IMR-90 (cell line): Measurements from ENCODE around the gene CLTCL1. TPM values are rescaled to one million over a fixed set of nuclear protein-coding genes. Genes with fewer than 3 reads are reported as not detected.
A peak's percentile ranks its signal among the peaks of the same experiment; 100 is the strongest.

ENCODE experiments used
- ATAC-seq: fragments of 200-7000 bp; cut with Tn5 transposase; 2 replicates; pipeline ENCODE4 v1.9.1; 2020; ENCODE audit warnings: low read depth, mild to moderate bottlenecking, moderate library complexity
- BruUV-seq: library from RNA; stranded (reverse); fragments of 400-500 nt; replicated peaks from 2 replicates; lab custom pipeline; 2021; lab: Mats Ljungman, UMichigan
- CTCF ChIA-PET: fragments of 300-600 bp; formaldehyde crosslinking; extraction: SDS; loops from one replicate; lab custom pipeline; 2021; ENCODE audit warnings: antibody characterized with exemption; lab: Yijun Ruan, JAX
- POLR2A ChIA-PET: fragments of 300-600 bp; sonication (Branson Sonifier 250); formaldehyde crosslinking; loops from one replicate; lab custom pipeline; 2022; ENCODE audit warnings: antibody characterized with exemption; ENCODE audit not compliant: unreplicated experiment; lab: Charles Lee
- DNase-seq: peaks from one replicate; pipeline ENCODE4 v3.0.0; 2013
- H2AFZ ChIP-seq: replicated peaks from 2 replicates; pipeline ENCODE3; 2013; ENCODE audit warnings: low read length, mild to moderate bottlenecking; ENCODE audit not compliant: poor library complexity
- H2AK5ac ChIP-seq: 2 replicates; pipeline ENCODE4 v1.6.1; 2013; ENCODE audit warnings: low read depth, low read length, inconsistent platforms
- H2AK9ac ChIP-seq: replicated peaks from 2 replicates; pipeline ENCODE3; 2013; ENCODE audit warnings: mild to moderate bottlenecking, low read depth, low read length, moderate library complexity; ENCODE audit not compliant: poor library complexity
- H2BK120ac ChIP-seq: 2 replicates; pipeline ENCODE4 v1.6.1; 2013; ENCODE audit warnings: low read depth, low read length, inconsistent platforms
- H2BK15ac ChIP-seq: 3 replicates; pipeline ENCODE4 v1.6.1; 2013; ENCODE audit warnings: low read depth, low read length, inconsistent platforms
- H2BK20ac ChIP-seq: 2 replicates; pipeline ENCODE4 v1.6.1; 2013; ENCODE audit warnings: low read depth, mild to moderate bottlenecking, inconsistent platforms, low read length, moderate library complexity
- H2BK5ac ChIP-seq: 2 replicates; pipeline ENCODE4 v1.6.1; 2013; ENCODE audit warnings: mild to moderate bottlenecking, low read depth, low read length, inconsistent platforms; ENCODE audit not compliant: poor library complexity, severe bottlenecking
- H3K14ac ChIP-seq: replicated peaks from 2 replicates; pipeline ENCODE4 v1.6.1; 2013; ENCODE audit warnings: low read depth, low read length, inconsistent platforms
- H3K18ac ChIP-seq: 2 replicates; pipeline ENCODE4 v1.6.1; 2013; ENCODE audit warnings: low read depth, low read length, control low read depth
- H3K23ac ChIP-seq: 2 replicates; pipeline ENCODE4 v1.6.1; 2013; ENCODE audit warnings: low read depth, low read length, inconsistent platforms
- H3K27ac ChIP-seq: 2 replicates; pipeline ENCODE4 v1.5.1; 2013; ENCODE audit warnings: mild to moderate bottlenecking, control low read depth, low read length; ENCODE audit not compliant: insufficient read depth
- H3K27me3 ChIP-seq: 2 replicates; pipeline ENCODE4 v1.6.1; 2013; ENCODE audit warnings: low read length; ENCODE audit not compliant: control insufficient read depth, insufficient read depth
- H3K36me3 ChIP-seq: 2 replicates; pipeline ENCODE4 v1.6.1; 2013; ENCODE audit warnings: low read length, mixed read lengths; ENCODE audit not compliant: control insufficient read depth, insufficient read depth
- H3K4ac ChIP-seq: 2 replicates; pipeline ENCODE4 v1.6.1; 2013; ENCODE audit warnings: low read depth, low read length, inconsistent platforms
- H3K4me1 ChIP-seq: 2 replicates; pipeline ENCODE4 v1.6.1; 2013; ENCODE audit warnings: low read length, mixed read lengths; ENCODE audit not compliant: control insufficient read depth, insufficient read depth
- H3K4me2 ChIP-seq: 2 replicates; pipeline ENCODE4 v1.6.1; 2013; ENCODE audit warnings: low read depth, mild to moderate bottlenecking, control low read depth, low read length, moderate library complexity
- H3K4me3 ChIP-seq: 2 replicates; pipeline ENCODE4 v1.5.1; 2013; ENCODE audit warnings: low read depth, mild to moderate bottlenecking, control low read depth, low read length, moderate library complexity; ENCODE audit not compliant: insufficient read depth
- H3K56ac ChIP-seq: 2 replicates; pipeline ENCODE4 v1.6.1; 2013; ENCODE audit warnings: low read length, inconsistent platforms; ENCODE audit not compliant: insufficient read depth; ENCODE audit errors: extremely low read depth
- H3K79me1 ChIP-seq, 2 experiments: 2 replicates each; pipeline ENCODE4 v1.6.1; 2013; ENCODE audit warnings: low read length in 2 of 2, inconsistent platforms in 1 of 2, low read depth in 1 of 2
- H3K9ac ChIP-seq: 2 replicates; pipeline ENCODE4 v1.6.1; 2013; ENCODE audit warnings: low read depth, low read length, control low read depth
- H3K9me1 ChIP-seq: 2 replicates; pipeline ENCODE4 v1.6.1; 2013; ENCODE audit warnings: low read length, inconsistent platforms; ENCODE audit not compliant: insufficient read depth
- H3K9me3 ChIP-seq: 2 replicates; pipeline ENCODE4 v1.6.1; 2013; ENCODE audit warnings: low read length; ENCODE audit not compliant: control insufficient read depth, insufficient read depth
- H4K20me1 ChIP-seq: 2 replicates; pipeline ENCODE4 v1.6.1; 2013; ENCODE audit warnings: low read length, inconsistent platforms; ENCODE audit not compliant: insufficient read depth
- H4K5ac ChIP-seq: 2 replicates; pipeline ENCODE4 v1.6.1; 2013; ENCODE audit warnings: mild to moderate bottlenecking, low read depth, low read length, control low read depth
- H4K8ac ChIP-seq, 2 experiments: 2 replicates each; pipeline ENCODE4 v1.6.1; 2013; ENCODE audit warnings: low read depth in 2 of 2, low read length in 2 of 2, control low read depth in 1 of 2, inconsistent platforms in 1 of 2
- H4K91ac ChIP-seq: 2 replicates; pipeline ENCODE4 v1.6.1; 2013; ENCODE audit warnings: low read depth, low read length, inconsistent platforms; ENCODE audit not compliant: insufficient read depth
- BHLHE40 ChIP-seq: fragments of 150-350 bp; IDR thresholded peaks from 2 replicates; pipeline ENCODE4 v1.6.1; 2016; ENCODE audit warnings: mild to moderate bottlenecking, low read depth, low read length
- CTCF ChIP-seq: conservative IDR thresholded peaks from 2 replicates; pipeline ENCODE4 v1.5.1; 2012; ENCODE audit warnings: mild to moderate bottlenecking, low read depth, low read length, improper control_type of control experiment
- ELK1 ChIP-seq: fragments of 150-350 bp; IDR thresholded peaks from 2 replicates; pipeline ENCODE4 v1.6.1; 2016; ENCODE audit warnings: low read depth, mild to moderate bottlenecking, low read length, moderate library complexity, borderline replicate concordance
- FOS ChIP-seq: fragments of 150-350 bp; IDR thresholded peaks from 2 replicates; pipeline ENCODE4 v1.6.1; 2016; ENCODE audit warnings: low read depth, low read length
- MAFK ChIP-seq: IDR thresholded peaks from 2 replicates; pipeline ENCODE4 v1.6.1; 2012; ENCODE audit warnings: low read depth, low read length, improper control_type of control experiment
- MXI1 ChIP-seq: IDR thresholded peaks from 2 replicates; pipeline ENCODE4 v1.6.1; 2012; ENCODE audit warnings: low read depth, mild to moderate bottlenecking, low read length, moderate library complexity, borderline replicate concordance
- POLR2A ChIP-seq: IDR thresholded peaks from 2 replicates; pipeline ENCODE4 v1.6.1; 2012; ENCODE audit warnings: mild to moderate bottlenecking, low read depth, low read length
- RAD21 ChIP-seq: IDR thresholded peaks from 2 replicates; pipeline ENCODE4 v1.6.1; 2012; ENCODE audit warnings: low read length, improper control_type of control experiment
- RCOR1 ChIP-seq: IDR thresholded peaks from 2 replicates; pipeline ENCODE4 v1.6.1; 2012; ENCODE audit warnings: mild to moderate bottlenecking, low read length, improper control_type of control experiment; ENCODE audit not compliant: insufficient replicate concordance
- SMC3 ChIP-seq: fragments of 150-350 bp; IDR thresholded peaks from 2 replicates; pipeline ENCODE4 v1.6.1; 2016; ENCODE audit warnings: low read depth, mild to moderate bottlenecking, antibody characterized with exemption, low read length, moderate library complexity
- USF2 ChIP-seq: fragments of 150-350 bp; IDR thresholded peaks from 2 replicates; pipeline ENCODE4 v1.6.1; 2017; ENCODE audit warnings: mild to moderate bottlenecking, antibody characterized with exemption, low read length, low read depth
- WGBS, 2 experiments: methylation state at CpG; one replicate each; pipeline versions ENCODE4 v1.1.5 to v1.1.7; 2013; ENCODE audit warnings: missing lambda C conversion rate in 2 of 2; ENCODE audit not compliant: insufficient read length in 1 of 2; ENCODE audit errors: extremely low coverage in 2 of 2; 5-methylcytosine and 5-hydroxymethylcytosine counted together
- dilution Hi-C: fragments of 300-500 bp; cut with HindIII; formaldehyde crosslinking; loops from one replicate; pipeline ENCODE4 v1.14.3; 2018; ENCODE audit warnings: low sequenced_read_pairs; ENCODE audit not compliant: unreplicated experiment
- in situ Hi-C: fragments of 300-500 bp; cut with MboI; formaldehyde crosslinking; loops from 3 replicates; pipeline ENCODE4 v1.14.3; 2019; ENCODE audit warnings: low sequenced_read_pairs, inconsistent platforms, mixed read lengths
- intact Hi-C: fragments of 100-400 bp; cut with micrococcal nuclease; formaldehyde crosslinking; loops from 2 replicates; pipeline ENCODE4 v1.10.0; 2022
- polyA plus RNA-seq, 3 experiments: library from polyadenylated mRNA; depleted of rRNA; stranded (reverse); fragments of >200 nt; gene quantifications; 2 replicates each; pipeline ENCODE4 v1.2.3, GENCODE V29; 2012; ENCODE audit warnings: low replicate concordance in 1 of 3
- total RNA-seq: library from RNA; depleted of rRNA; stranded (reverse); fragments of >200 nt; gene quantifications from 2 replicates; pipeline ENCODE4 v1.2.3, GENCODE V29; 2012

The CLTCL1 gene
- total and polyA plus RNA-seq, 2 of the 4 experiments (the other 2 are of a cell fraction), result 6.2 to 8.1 TPM

- BruUV-seq, result no TSS peak
- intact Hi-C loops, result no loop called here
- Histone ChIP-seq H3K4me3 (no peak overlapping the region), H4K91ac (no peak overlapping the region), H3K4me2 (no peak overlapping the region), H3K56ac (no peak overlapping the region), H2AFZ (no peak overlapping the region), H3K9ac (no peak overlapping the region), H2AK9ac (peak overlapping the region; percentile 5), H3K9me1 (peaks cover 11% of the 10 kb centered on the region), H3K18ac (no peak overlapping the region), H3K27ac (no peak overlapping the region), H2BK120ac (no peak overlapping the region), H3K4me1 (no peaks in the 10 kb centered on the region), H3K23ac (no peak overlapping the region), H3K4ac (no peak overlapping the region), H4K20me1 (no peaks in the 10 kb centered on the region), H2AK5ac (no peak overlapping the region), H3K36me3 (peaks cover 12% of the 10 kb centered on the region; the same call in 1 of the 2 replicates), H2BK20ac (no peak overlapping the region), H3K14ac (no peak overlapping the region), H3K27me3 (no peaks in the 10 kb centered on the region), H4K8ac (no peak overlapping the region), H2BK5ac (no peak overlapping the region), H2BK15ac (no peak overlapping the region), H3K9me3 (no peaks in the 10 kb centered on the region), H3K79me1 (no peaks in the 10 kb centered on the region), H4K5ac (no peak overlapping the region)
- POLR2A ChIA-PET, result no interaction called here
- CTCF ChIA-PET, result no interaction called here
- TF ChIP-seq RCOR1 (no peak), SMC3 (no peak), CTCF (no peak), ELK1 (no peak), MXI1 (no peak), MAFK (no peak), FOS (no peak), RAD21 (no peak), USF2 (no peak), BHLHE40 (no peak), POLR2A (no peak)
- dilution Hi-C loops, result no loop called here
- 85% methylated on average over 12 of the region's 23 CpGs; no CpG with 5 or more reads in 1 of the 2 experiments for WGBS, 2 experiments
- ATAC-seq (no peak), DNase-seq (no peak)
- in situ Hi-C loops, result no loop called here
These were observed 95.5 kb downstream of the CLTCL1 start for GRCh38 chr22:19195796-19196731.
